A549 treated with CORT108297 at 1 μM for 4 hours (cell line): ENCODE results near the gene NAB1. TPM values are rescaled to one million over a fixed set of nuclear protein-coding genes. Genes with fewer than 3 reads are reported as not detected.

Source experiments
- total RNA-seq: library from RNA; stranded (reverse); fragments of 200-300 nt; extraction: Qiagen RNA extraction; gene quantifications from 5 replicates; pipeline ENCODE4 v1.2.3, GENCODE V29; 2022

Gene NAB1
- total RNA-seq = 25.6 to 39.3 TPM (median 36.2 TPM) in 5 replicates

GRCh38 chr2:190649035-190649797 is at the start of gene NAB1:
Gene NAB1, plus strand, starts transcription at chr2:190649083. Its CDS starts 10,094 bp downstream, at chr2:190659177.

Other genes with a start within 250 kb of the NAB1 start
- gene MFSD6, start 240.7 kb upstream of the NAB1 start, total RNA-seq = 18.6 to 28.0 TPM (median 24.3 TPM) in 5 replicates
- 4.9 to 9.6 TPM (median 7.5 TPM) in 5 replicates for gene NEMP2, start 114.4 kb upstream of the NAB1 start, total RNA-seq
- gene GLS, start 231.7 kb downstream of the NAB1 start, total RNA-seq = 134 to 265 TPM (median 182 TPM) in 5 replicates